ENCODE data around the gene CD58.

CD58 gene

GRCh38 chr1:116540088-116540487, 30.7 kb downstream of the CD58 start:
- DNase-seq (ENCODE audit: low spot score) = no peak

GRCh38 chr1:116538544-116538943, 32.3 kb downstream of the CD58 start:
- DNase-seq (ENCODE audit: low spot score) = peak; percentile 72

- no peak for DNase-seq (ENCODE audit: low spot score)
These were observed 32.9 kb downstream of the CD58 start for GRCh38 chr1:116537898-116538297.

- DNase-seq (ENCODE audit: low spot score) = no peak
These were observed 33.6 kb downstream of the CD58 start for GRCh38 chr1:116537040-116537831.

- no peak for DNase-seq (ENCODE audit: low spot score)
These were observed 36.6 kb downstream of the CD58 start for GRCh38 chr1:116534014-116534739.

DNA sequence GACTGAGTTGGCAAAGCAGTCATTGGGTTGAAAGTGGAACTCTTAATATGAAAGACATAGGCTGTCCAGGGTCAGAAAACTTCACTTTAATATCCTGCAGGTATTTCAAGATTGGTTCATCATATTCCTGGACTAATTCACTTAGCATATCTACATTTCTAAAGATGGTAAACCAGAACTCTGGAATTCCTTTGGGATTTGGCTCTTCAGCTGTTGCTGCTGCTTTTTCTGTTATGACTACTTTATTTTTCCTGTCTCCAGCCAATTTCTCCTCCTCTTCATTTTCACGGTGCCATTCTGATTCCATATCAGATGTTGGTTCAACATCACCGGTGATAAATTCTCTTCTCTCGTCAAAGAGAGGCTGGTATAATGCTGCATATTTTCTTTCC, 37.4 kb downstream of the CD58 start:
- no peak for DNase-seq (ENCODE audit: low spot score)

GRCh38 chr1:116532671-116533428, 38.0 kb downstream of the CD58 start:
- DNase-seq (ENCODE audit: low spot score) = no peak

GRCh38 chr1:116531917-116532316, 38.9 kb downstream of the CD58 start:
- no peak for DNase-seq (ENCODE audit: low spot score)

DNA sequence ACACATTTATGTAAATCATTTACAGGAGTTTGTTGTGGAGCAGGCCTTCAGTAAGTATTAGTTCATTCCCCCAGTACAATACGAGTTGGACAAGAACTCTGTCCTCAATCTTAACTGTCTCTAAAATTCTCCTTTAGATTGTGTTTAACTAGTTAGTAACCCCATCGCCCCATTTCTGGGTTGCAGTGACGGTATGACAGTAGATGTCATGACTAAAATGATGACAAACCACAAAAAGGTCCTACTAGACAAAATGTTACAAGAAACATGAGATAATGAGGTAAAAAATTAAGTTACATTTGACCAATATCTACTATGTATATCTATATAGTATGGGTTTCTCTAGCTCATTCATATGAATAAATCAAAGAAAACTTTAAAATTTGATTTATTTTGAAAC, 41.1 kb downstream of the CD58 start:
- DNase-seq (ENCODE audit: low spot score) = no peak

DNA sequence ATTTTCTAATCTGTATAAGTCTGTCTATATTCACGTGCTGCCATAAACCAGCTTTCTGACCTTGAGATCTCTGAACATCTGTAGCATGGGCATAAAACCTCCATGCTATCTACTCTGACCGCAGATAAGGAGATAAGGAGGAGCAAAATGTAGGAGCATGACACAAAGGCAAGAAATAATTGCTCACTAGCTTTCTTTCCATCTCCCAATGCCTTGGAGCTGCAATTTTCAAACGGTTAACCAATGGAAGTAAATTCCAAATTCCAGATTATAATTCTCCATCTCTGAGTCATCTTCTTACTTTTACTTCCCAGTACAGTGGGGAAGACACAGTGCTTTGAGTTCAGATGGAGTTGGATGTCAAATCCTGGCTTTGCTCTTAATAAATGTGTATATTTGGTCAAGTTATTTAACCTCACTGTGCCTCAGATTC, 41.6 kb downstream of the CD58 start:
- DNase-seq (ENCODE audit: low spot score) = no peak

- no peak for DNase-seq (ENCODE audit: low spot score)
These were observed 42.3 kb downstream of the CD58 start for GRCh38 chr1:116528329-116529083.

- DNase-seq (ENCODE audit: low spot score) = no peak
These were observed 45.4 kb downstream of the CD58 start for GRCh38 chr1:116525440-116525839.

- DNase-seq (ENCODE audit: low spot score) = no peak
These were observed 49.6 kb downstream of the CD58 start for GRCh38 chr1:116521186-116521585.

DNA sequence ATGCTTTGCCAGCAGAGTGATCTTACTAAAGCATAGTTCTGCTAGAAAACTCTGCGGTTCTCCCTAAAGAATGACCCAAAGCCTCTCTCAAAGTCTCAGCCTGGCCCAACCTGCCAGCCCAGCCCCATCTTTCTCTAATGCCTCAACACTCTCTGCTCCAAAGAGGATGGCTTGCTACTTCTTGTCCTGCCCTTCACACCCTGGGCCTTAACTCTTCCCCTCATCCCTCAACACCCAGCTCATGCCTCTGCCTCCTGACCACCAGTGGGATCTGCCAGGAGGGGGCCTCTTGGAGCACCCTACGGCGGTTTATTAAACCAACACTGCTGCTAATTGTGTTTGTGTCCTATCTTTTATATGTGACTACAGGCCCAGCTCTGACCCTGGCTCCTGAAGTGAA, 52.4 kb downstream of the CD58 start:
- no peak for DNase-seq (ENCODE audit: low spot score)

DNA sequence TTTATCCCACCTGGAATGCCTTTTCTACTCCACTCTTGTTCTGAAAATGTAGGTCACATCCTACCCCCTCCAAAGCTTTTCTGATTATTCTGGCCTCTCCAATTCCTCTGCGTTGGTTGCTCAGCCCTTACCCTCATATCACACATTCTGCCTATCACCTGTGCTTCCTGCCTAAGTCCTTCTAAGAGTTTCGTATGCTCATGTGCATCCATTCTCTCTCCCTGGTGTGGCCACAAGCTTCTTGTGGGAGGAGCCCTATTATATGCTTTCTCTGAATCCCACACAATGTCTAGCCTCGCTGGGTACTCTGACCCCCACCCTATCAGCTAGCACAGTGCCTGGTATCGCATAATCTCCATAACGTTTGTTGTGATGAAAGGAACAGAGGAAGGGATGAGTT, 54.2 kb downstream of the CD58 start:
- DNase-seq (ENCODE audit: low spot score) = no peak

DNA sequence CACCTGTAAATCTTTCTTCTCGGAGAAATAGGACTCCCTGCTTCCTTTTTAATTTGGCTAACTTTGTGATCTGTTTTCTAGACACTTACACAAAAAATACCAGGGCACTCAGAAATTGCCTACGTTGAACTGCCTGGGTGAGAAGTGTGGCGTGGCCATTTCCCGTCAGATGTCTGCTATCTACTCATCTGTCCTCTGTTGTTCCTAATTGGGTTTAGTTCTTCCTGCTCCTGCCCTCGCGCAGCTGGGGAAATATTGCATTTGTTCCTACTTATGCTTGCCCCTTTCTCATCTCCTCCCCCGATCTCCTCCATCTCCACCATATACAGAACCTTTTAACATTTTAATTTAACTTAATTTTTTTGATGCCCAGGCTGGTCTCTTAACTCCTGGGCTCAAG, 55.1 kb downstream of the CD58 start:
- DNase-seq (ENCODE audit: low spot score) = peak; percentile 54

- peak; percentile 77 for DNase-seq (ENCODE audit: low spot score)
These were observed 55.9 kb downstream of the CD58 start for GRCh38 chr1:116514708-116515525.

DNA sequence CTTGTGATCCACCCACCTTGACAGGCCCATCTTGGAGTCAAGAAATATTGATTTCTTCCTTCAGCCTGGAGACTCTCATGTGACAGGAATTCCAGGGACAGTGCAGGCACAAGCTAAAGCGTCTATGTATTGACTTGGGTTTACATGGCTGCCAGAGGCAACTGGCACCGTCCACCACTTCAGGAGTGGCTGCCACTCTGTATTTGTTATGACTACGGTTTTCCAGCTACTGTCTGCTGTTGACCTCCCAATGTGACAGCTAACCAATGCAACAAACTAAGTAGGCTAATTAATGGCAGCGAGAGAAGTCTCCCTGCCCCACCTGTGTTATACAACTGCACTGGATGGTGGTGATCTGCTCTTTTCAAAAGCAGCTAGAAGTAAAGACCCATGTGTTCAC, 56.9 kb downstream of the CD58 start:
- no peak for DNase-seq (ENCODE audit: low spot score)

GRCh38 chr1:116511459-116512019, 59.3 kb downstream of the CD58 start:
- no peak for DNase-seq (ENCODE audit: low spot score)

DNA sequence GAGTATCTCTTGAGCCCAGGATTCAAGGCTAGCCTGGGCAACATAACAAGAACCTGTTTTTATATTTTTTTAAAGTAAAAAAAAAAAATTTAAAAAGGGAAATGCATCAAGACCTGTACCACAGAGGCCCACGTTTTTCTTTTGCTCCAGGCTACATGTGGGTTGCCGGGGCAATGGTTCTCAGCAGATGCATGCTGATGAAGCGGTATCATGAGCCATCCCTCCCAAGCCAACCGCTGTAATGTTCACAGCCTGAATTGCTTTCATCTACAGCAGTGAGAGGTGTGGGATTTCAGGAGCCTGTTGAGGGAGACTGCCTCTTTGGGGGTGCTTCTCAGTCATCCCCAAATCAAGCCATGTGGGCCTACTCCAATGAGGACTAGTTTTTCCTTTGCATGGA, 60.5 kb downstream of the CD58 start:
- DNase-seq (ENCODE audit: low spot score) = no peak

All from CD4-positive, alpha-beta T cell treated with Interleukin-2 at 100 ng/mL for 4 hours (primary cell).